ENCODE results near the gene DAPK1. TPM values are rescaled to one million over a fixed set of nuclear protein-coding genes. Genes with fewer than 3 reads are reported as not detected.

Gene DAPK1
- total RNA-seq, 1 donor from 2014 or later = 17.8 TPM

DNA sequence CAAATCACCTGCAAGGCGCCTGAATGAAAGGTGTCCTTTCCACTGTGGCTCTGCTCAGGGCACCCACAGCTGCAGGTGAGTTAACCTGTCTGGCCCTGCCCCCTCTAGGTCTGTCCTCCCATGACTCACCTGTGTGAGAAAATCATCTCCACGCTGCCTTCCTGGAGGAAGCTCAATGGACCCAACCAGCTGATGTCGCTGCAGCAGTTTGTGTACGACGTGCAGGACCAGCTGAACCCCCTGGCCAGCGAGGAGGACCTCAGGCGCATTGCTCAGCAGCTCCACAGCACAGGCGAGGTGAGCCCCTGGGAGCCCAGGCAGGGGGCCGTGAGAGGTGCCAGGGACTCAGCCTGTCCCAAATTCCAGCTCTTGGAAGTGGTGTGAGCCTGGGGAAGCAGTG lies 205.3 kb downstream of the DAPK1 start:
- Histone ChIP-seq H3K9me3 (no peaks in the 10 kb centered on the region), H3K27me3 (no peaks in the 10 kb centered on the region), H3K4me3 (no peak overlapping the region), H3K4me1 (no peaks in the 10 kb centered on the region), H3K36me3 (peaks cover 4 to 6% of the 10 kb centered on the region in 2 donors), H3K27ac (no peak overlapping the region)
- TF ChIP-seq, protein P1, sequence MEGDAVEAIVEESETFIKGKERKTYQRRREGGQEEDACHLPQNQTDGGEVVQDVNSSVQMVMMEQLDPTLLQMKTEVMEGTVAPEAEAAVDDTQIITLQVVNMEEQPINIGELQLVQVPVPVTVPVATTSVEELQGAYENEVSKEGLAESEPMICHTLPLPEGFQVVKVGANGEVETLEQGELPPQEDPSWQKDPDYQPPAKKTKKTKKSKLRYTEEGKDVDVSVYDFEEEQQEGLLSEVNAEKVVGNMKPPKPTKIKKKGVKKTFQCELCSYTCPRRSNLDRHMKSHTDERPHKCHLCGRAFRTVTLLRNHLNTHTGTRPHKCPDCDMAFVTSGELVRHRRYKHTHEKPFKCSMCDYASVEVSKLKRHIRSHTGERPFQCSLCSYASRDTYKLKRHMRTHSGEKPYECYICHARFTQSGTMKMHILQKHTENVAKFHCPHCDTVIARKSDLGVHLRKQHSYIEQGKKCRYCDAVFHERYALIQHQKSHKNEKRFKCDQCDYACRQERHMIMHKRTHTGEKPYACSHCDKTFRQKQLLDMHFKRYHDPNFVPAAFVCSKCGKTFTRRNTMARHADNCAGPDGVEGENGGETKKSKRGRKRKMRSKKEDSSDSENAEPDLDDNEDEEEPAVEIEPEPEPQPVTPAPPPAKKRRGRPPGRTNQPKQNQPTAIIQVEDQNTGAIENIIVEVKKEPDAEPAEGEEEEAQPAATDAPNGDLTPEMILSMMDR (IDR thresholded peaks at IDR 0.05) = no peak
- intact Hi-C loops (cut with DNase I) = loop anchor here (5.0 kb wide), 1 partner anchor 34 kb away; no protein-coding TSS in a partner anchor
- DNase-seq (ENCODE audit: low spot score in 2 of 2) = no peak

DNA sequence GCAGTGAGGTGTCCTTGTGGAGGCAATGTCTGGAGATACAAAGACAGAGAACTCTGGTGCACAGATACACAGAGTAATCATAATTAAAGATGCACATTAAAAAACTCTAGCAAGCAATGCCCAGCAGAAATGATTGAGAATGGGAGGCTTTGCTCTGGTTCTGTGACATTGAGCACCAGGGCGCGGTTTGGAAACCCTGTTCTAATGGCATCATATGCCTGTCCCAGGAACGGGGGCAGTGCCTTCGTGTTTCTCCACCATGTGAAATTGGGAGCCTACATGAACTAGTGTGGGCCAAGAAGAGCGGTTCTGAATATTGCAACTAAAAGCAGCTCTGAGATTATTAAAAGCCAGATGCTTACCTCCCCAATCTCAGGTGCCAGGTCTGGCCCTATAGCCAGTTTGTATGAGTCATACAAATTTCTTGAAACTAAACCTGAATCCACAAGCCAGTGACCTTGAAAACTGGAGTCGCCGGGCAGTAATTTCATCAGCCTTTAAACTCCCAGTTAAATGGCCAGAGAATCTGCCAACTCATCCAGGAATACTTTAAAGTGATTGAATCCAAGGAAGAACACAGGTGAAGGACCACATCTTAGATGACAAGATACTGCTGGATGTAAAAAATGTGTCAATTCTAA lies 206.1 kb downstream of the DAPK1 start:
- Histone ChIP-seq H3K4me1 (no peaks in the 10 kb centered on the region), H3K27me3 (no peaks in the 10 kb centered on the region), H3K4me3 (no peak overlapping the region), H3K27ac (no peak overlapping the region), H3K36me3 (peaks cover 4 to 6% of the 10 kb centered on the region in 2 donors), H3K9me3 (no peaks in the 10 kb centered on the region)
- no peak for DNase-seq (ENCODE audit: low spot score in 2 of 2)
- intact Hi-C loops (cut with DNase I) = loop anchor here (5.0 kb wide), 1 partner anchor 34 kb away; no protein-coding TSS in a partner anchor
- TF ChIP-seq, protein P1 (IDR thresholded peaks at IDR 0.05) = no peak

DNA sequence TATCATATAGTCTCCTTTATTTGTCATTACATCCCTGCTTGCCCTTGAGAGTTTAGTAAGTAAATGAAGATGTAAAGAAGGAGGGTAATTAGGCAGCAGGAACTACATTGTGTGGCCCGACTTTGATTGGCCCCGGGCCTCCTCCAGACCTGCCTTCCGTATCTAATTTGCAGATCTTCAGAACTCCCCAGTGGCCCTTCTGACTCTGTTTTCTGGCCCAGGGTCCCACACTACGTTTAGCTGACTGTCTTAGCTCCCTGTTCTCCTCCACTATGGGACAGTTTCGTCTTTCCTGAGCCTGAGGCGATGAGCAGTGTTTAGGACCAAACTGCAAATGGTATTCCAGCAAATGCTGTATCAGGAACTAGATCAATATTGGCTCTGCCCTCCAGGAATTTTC lies 206.7 kb downstream of the DAPK1 start:
- Histone ChIP-seq H3K27me3 (no peaks in the 10 kb centered on the region), H3K27ac (no peak overlapping the region), H3K36me3 (peaks cover 4 to 6% of the 10 kb centered on the region in 2 donors), H3K9me3 (no peaks in the 10 kb centered on the region), H3K4me1 (no peaks in the 10 kb centered on the region), H3K4me3 (no peak overlapping the region)
- TF ChIP-seq, protein P1 (IDR thresholded peaks at IDR 0.05) = no peak
- no peak for DNase-seq (ENCODE audit: low spot score in 2 of 2)
- intact Hi-C loops (cut with DNase I) = loop anchor here (5.0 kb wide), 1 partner anchor 33 kb away; no protein-coding TSS in a partner anchor

DNA sequence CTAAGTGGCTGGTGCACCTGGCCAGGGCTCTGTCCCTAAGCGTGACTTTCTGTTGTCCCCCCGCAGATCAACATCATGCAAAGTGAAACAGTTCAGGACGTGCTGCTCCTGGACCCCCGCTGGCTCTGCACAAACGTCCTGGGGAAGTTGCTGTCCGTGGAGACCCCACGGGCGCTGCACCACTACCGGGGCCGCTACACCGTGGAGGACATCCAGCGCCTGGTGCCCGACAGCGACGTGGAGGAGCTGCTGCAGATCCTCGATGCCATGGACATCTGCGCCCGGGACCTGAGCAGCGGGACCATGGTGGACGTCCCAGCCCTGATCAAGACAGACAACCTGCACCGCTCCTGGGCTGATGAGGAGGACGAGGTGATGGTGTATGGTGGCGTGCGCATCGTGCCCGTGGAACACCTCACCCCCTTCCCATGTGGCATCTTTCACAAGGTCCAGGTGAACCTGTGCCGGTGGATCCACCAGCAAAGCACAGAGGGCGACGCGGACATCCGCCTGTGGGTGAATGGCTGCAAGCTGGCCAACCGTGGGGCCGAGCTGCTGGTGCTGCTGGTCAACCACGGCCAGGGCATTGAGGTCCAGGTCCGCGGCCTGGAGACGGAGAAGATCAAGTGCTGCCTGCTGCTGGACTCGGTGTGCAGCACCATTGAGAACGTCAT lies 208.5 kb downstream of the DAPK1 start:
- Histone ChIP-seq H3K36me3 (peaks cover 4 to 6% of the 10 kb centered on the region in 2 donors), H3K27ac (no peak overlapping the region), H3K4me1 (no peaks in the 10 kb centered on the region), H3K9me3 (no peaks in the 10 kb centered on the region), H3K4me3 (no peak overlapping the region), H3K27me3 (no peaks in the 10 kb centered on the region)
- DNase-seq (ENCODE audit: low spot score in 2 of 2) = no peak
- TF ChIP-seq, protein P1 (IDR thresholded peaks at IDR 0.05) = no peak
- intact Hi-C loops (cut with DNase I) = no loop called here

DNA sequence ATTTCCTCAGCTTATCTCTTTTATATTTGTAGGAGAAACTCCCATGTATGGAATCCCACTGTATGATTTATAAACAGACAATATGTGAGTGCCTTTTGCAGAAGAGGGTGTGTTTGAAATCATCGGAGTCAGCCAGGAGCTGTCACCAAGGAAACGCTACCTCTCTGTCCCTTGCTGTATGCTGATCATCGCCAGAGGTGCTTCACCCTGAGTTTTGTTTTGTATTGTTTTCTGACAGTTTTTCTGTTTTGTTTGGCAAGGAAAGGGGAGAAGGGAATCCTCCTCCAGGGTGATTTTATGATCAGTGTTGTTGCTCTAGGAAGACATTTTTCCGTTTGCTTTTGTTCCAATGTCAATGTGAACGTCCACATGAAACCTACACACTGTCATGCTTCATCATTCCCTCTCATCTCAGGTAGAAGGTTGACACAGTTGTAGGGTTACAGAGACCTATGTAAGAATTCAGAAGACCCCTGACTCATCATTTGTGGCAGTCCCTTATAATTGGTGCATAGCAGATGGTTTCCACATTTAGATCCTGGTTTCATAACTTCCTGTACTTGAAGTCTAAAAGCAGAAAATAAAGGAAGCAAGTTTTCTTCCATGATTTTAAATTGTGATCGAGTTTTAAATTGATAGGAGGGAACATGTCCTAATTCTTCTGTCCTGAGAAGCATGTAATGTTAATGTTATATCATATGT lies 210.3 kb downstream of the DAPK1 start:
- Histone ChIP-seq H3K27ac (no peak overlapping the region), H3K9me3 (no peaks in the 10 kb centered on the region), H3K36me3 (peaks cover 4 to 6% of the 10 kb centered on the region in 2 donors), H3K27me3 (no peaks in the 10 kb centered on the region), H3K4me1 (peaks cover 0 to 5% of the 10 kb centered on the region in 2 donors), H3K4me3 (no peak overlapping the region)
- intact Hi-C loops (cut with DNase I) = no loop called here
- TF ChIP-seq, protein P1 (IDR thresholded peaks at IDR 0.05) = no peak
- no peak for DNase-seq (ENCODE audit: low spot score in 2 of 2)
